GM21447 (cell line): ENCODE measurements around the gene S100A6.
"Not testable (repeated sequence)": the region's sequence is repeated elsewhere in the genome, so short reads cannot be mapped to it uniquely, and the experiment has no call there.

Experiments used
- ATAC-seq: cut with Tn5 transposase; IDR thresholded peaks from one replicate; pipeline ENCODE4 v1.9.1; 2021; ENCODE audit not compliant: unreplicated experiment

Gene S100A6

DNA sequence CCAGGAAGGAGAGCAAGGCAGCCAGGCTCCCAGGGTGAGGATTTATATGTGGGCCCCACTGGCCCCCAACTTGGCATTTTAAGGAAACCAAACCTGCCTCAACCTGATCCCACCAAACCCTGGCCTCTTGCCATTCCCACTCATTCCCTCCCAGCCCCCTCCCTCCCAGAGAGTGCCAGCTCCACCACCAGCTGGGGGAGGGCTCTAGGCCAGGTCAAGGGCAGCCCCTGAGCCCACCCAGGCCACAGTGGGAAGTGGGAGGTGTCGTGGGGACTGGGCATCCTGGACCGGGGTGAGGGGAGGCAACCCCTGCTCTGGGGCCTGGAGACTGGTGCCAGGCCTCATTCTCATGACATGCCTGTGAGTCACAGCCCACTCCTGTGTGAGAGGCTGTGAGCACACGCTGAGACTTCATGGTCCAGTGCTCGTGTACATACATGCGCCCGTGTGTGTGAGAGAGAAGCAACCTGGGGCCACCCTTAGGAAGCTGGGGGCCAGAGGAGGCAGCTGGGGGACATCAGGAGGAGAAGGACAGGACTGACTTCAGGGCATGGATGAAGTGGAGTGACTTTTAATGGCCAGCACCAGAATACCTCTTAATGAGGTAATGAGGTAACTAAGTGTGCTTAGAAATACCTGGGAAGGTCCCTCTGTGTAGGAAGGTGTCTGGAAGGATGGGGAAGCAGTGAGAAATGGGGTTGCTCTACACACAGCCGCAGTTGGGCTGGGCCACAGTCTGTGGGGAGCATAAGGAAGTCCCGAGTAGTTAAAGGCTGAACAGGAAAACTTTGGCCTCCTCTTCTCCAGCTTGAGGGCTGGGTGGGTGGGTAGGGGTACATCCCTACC, 30.0 kb upstream of the S100A6 start, which contains the start of gene S100A2:
Gene S100A2 (minus strand): TSS at position 316 of the 846 bp plus-strand sequence. CDS start 1,967 bp downstream, outside the sequence.
- ATAC-seq, result peak; percentile 42

DNA sequence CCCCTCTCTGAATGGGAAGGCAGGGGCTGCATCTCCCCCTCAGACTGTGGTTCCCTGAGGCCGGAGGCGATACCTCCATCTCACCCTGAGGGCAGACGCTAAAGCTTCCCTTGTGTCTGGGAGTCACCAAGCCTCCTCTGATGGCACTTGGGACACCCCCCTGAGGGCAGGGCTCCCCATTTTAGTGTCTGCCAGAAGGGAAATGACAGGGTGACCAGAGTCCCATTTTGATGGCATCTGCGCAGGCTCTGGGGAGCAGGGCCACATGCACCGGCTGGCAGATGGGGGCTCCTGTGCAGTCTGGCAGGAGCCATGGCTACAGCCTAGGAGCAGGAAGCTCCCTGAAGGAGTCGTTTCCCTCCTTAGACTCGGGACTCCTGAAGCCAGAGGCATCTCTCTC, 28.2 kb upstream of the S100A6 start:
- ATAC-seq, result no peak

DNA sequence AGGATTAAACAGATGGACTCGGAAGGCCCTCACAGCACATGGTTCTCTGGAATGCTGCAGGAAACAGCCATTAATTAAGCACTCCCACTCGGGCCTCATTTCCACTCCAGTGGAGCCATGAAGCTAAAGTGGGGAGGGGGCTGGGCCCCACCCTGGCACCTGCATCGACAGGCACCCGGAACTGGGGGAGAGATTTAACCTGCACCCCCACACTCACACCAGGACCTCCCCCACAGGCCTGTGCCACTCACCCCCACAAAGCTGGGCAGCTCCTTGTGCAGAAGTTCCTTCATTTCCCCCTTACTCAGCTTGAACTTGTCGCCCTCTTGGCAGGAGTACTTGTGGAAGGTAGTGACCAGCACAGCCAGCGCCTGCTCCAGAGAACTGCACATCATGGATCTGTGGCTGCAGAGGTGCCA, 27.7 kb upstream of the S100A6 start:
- no peak for ATAC-seq

DNA sequence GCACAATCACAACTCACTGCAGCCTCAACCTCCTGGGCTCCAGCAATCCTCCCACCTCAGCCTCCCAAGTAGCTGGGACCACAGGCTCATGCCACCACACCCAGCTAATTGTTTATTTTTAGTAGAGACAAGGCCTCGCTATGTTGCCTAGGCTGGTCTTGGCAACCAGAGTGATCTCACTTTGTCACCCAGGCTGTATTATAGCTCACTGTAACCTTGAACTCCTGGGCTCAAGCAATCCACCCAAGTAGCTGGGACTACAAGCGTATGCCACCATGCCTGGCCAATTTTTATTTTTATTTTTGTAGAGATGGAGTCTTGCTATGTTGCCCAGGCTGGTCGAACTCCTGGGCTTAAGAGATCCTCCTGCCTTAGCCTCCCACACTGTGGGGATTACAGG, 26.2 kb upstream of the S100A6 start:
- not testable (repeated sequence) for ATAC-seq

DNA sequence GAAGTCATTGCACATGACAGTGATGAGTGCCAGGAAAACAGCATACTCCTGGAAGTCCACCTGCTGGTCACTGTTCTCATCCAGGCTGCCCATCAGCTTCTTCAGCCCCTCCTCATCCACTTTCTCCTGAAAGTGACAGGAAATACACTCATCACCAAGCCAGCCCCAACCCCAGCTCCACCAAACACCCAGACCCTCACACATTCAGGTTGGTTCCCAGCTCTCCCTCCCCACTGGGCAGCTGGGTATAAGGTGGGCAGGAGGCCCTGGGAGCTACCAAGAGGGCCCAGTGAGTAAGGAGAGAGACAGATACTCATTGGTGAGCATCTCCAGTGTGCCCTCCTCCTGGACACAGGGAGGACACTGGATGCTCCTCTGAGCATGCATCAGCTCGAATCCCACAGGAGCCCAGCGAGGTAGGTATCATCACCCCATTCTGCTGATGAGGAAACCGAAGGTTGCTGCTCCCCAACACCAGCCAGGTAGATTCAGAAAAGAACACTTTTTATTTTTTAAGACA, 25.7 kb upstream of the S100A6 start:
- no peak for ATAC-seq

DNA sequence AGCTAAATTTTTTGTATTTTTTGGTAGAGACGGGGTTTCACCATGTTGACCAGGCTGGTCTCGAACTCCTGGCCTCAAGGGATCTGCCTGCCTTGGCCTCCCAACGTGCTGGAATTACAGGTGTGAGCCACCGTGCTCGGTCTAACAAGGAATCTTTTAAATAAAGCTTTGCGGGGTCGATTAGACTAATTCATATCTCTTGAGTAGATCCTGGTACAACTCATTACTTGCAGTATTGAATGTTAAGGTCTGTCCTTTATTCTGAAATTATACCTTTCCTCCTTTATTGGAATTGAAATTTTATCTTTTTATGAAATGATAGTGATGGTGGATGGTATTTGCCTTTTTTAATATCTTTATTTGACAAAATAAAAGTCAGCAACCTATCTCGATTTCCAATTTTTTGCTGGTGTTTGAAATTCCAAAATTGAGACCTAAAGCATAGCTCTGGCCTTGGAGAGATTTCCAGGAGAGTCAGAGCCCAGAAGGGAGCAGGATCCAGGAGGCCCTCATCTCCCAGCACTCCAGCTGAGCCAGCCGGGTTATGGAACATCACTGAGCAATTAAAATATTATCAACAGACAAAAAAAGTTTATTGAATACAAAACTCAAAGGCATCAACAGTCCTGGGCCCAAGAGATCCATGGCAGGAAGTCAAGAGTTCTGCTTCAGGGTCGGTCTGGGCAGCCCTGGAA, 25.1 kb upstream of the S100A6 start:
- ATAC-seq, result no peak

DNA sequence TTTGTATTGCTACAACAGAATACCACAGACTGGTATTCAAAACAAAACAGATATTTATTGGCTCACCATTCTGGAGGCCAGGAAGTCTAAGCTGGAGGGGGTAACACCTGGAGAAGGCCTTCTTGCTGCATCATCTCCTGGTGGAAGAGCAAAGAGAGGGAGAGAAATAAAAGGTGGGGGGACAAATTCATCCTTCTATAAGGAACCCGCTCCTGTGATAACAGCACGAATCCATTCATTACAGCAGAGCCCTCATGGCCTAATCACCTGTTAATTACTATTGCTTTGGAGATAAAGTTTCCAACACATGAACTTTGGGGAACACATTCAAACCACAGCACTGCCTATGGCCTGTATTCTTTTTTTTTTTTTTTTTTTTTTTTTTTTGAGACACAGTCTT, 24.4 kb upstream of the S100A6 start:
- no peak for ATAC-seq

DNA sequence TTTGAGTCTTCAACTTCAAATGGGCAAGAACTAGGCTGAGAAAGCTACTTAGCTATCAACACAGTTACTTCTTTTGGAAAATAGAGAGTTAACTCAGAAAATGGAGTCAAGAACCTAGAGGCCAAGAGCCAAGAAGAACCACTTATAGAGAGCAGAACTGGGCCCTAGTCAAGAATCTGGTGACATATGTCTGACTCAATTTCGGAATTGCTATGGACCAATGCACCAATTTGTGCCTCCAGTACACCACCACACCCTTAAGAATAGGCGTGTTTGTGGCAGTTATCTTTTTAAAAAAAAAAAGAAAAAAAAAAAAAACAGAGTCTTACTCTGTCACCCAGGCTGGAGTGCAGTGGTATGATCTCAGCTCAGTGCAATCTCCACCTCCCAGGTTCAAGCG, 22.1 kb upstream of the S100A6 start:
- ATAC-seq, result no peak

DNA sequence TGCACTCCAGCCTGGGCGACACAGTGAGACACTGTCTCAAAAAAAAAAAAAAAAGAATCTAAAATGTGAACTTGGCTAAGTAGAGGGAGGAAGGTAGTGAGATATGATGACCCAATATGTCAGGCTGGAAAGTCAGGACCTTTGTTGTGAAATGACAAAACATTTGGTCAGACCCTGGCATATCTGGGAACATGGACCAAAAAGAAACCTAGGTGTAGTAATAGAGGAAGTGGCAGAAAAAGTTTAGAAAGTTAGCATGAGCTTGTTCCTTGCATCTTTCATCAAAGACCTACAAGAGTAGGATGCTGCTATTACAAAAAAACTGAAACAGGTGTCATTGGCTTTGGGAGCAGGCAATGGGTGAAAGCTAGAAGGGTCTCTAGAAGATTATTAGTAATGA, 20.6 kb upstream of the S100A6 start:
- no peak for ATAC-seq

DNA sequence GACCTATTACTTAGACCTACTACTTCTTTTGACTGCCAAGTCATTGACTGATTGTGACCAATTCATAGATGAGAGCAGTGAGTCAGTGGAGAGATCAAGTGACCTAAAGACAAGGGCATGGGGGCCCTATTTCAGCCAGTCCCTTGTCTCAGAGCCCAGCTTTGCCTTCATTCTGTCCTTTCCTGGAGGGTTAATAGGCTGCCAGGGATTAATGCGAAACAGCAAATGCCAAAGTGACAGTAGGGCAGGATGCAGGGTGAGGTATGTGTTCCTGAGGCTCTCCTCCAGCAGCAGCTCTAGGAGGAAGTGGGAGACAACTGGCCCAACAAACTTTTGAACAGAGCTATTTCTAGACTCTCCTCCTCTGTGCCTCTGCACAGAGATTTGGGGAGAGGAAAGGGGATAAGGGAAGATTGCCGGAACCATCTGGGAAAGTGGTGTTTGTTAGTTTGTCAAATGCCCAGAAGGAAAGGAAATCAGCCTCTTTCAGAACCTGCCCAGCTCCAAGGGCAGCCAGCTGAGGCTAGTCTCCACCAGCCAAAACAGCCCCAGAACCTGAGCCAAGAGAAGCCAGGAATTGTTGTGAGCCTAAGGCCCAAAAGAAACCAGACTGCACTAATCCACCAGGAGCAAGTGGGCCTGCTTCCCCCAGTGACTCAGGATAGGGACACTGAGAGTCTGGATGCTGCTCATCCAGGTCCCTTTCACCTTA, 18.2 kb upstream of the S100A6 start:
- ATAC-seq, result no peak

DNA sequence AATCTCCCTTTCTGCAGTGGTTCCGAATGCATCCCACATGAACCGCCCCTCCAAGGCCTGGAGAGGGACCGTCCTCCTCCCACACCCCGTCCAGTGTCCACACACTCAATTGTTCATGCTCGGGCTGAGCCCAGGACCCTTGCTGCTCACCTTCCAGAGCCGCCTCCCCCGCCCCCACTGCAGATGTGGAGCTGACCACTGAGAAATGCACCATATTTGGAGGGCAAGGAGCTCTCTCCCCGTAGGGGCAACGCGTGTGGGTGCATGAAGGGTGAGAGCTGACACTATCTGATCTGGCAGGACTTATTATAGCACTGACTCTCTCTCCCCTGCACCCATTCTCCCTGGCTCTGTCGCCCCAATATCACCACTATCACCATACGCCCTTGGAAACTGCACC, 17.3 kb upstream of the S100A6 start:
- no peak for ATAC-seq

DNA sequence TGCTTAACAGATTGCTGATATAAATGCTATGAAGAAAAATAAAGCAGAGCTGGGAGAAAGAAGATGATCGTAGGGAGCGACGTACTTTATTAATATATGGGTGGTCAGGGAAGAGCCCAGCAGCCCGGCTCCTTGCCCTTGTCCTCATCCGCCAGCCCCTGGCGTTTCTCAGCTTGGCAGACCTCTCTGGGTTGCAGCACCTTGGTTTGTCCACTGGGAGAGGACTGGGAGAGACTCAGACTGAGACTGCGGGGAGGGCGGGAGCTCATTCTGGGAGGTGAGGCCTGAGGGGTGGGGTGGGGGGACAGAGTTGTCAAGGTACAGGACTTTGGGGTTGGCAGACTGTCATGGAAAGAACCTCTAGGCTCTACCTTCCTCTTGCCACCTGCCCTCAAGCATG, 16.5 kb upstream of the S100A6 start:
- no peak for ATAC-seq

DNA sequence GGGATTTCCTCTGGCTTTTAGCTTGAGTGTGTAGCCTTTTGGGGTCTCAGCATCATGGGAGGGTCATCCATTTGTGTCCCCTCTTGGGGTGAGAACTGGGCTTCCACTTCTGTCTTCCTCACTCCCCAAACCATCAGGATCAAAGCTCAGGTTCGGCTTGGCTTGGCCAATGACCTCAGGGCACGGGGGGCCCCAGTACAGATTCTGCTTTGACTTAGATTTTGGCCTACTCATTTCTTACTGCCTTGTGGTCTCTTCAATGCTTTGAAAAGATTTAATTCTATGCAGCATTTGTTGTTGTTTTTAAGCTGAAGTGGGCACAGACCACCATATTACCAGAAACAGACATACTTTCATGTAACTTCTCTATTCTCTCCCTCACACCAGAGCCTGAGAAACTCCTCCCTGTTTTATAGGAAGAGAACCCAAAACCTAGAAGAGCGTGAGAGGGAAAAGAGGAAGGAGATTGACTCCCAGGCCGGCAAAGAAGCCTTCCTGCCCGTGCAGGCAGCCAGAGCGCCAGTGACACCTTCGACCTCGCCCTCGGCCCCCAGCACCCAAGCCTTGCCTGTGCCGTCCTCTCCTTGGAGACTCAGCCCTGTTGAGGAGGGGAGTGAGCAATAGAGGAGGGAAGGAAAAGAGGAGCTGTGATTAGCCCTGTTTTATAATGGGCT, 15.2 kb upstream of the S100A6 start:
- ATAC-seq, result no peak

DNA sequence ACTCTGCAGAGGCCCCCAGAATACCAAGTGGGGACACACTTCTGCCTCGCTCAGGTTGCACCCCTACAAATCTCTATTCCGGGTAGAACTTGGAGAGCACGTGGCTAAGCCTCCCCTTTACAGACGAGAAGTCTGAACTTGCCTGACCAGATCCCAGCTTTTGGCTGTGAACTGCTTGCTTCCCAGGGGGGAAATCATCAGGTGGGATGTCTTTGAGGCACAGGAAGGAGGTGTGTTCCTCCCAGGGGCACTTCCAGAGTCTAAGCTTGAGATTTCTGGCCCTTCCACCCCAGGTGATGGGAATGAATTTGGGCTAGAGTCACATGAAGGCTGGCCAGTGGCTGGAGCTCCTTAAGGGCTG, 14.6 kb upstream of the S100A6 start:
- no peak for ATAC-seq

DNA sequence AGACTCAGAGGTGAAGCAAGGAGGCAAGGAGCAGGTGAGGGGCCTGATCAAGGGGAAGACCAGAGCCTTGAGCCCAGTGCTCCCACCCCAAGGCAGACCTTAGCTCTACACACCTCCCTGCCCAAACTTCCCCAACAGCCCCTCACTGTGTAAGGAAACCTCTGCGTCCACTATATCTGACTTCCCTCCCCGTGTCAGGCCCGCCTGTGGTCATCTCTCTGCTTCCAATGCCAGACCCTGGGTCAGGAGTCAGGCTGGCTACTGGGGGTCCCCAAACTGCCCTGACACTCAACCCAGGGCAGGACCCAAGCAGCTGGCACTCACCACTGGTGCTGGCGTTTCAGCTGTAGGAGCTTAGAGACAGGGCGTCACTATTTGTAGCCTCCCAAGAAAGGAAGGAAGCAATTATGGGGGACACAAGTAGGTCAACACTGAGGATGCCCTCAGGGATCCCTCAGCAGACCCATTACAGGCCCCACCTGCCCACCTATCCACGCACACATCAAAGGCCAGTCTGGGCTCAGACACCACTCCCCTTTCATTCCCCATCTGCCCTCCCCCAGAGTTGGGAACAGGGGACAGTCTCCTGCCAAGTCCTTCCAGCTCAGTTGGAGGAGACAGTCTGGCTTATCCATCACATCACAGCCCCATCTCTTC, 14.1 kb upstream of the S100A6 start:
- no peak for ATAC-seq

DNA sequence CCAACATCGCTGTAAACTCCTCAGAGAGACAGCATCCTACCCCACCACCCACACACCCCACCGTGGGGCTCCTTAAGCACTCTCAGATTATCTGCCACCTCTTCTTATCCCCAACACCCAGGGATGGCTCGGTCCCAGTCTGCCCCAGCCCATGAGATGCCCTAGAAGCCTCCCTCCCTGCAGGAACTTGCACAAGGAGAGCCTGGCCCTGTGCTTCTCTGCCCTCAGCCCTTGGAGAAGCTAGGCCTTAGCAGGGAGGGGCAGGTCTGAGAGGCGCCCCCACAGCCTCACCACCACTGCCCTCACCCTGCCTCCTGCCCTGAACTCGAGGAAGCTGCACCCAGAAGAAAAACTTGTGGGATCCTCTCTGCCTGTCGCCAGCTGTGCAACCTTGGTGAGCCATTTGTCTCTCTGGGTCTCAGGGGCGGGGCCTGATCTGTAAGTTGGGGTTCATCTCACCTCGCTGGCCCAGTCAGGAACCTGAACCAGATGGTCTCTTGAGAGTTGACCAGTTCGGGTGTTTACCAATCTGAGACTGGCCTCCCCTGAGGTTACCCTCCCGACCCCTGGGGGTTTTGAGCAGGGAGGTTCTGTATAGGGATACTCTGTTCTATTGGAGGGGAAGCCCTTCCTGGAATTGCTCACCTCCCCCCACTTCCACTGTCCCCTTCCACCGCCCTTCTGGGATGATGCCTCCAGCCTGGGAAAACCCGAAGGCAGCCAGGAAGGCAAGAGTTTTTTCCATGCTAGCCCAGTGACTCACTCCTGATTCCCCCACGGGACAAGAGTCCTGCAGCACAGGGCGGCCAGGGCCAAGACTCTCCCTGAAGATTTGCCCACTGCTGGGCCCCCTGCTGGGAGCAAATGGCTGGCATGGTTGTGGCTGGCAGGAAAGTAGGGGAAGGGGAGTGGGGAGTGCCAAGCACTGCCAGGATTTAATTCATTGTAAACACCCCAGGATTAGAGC, 13.2 kb upstream of the S100A6 start, which contains the start of gene S100A3:
Gene S100A3 (minus strand): TSS at position 537 of the 967 bp plus-strand sequence. CDS start 773 bp downstream, outside the sequence.
- no peak for ATAC-seq

DNA sequence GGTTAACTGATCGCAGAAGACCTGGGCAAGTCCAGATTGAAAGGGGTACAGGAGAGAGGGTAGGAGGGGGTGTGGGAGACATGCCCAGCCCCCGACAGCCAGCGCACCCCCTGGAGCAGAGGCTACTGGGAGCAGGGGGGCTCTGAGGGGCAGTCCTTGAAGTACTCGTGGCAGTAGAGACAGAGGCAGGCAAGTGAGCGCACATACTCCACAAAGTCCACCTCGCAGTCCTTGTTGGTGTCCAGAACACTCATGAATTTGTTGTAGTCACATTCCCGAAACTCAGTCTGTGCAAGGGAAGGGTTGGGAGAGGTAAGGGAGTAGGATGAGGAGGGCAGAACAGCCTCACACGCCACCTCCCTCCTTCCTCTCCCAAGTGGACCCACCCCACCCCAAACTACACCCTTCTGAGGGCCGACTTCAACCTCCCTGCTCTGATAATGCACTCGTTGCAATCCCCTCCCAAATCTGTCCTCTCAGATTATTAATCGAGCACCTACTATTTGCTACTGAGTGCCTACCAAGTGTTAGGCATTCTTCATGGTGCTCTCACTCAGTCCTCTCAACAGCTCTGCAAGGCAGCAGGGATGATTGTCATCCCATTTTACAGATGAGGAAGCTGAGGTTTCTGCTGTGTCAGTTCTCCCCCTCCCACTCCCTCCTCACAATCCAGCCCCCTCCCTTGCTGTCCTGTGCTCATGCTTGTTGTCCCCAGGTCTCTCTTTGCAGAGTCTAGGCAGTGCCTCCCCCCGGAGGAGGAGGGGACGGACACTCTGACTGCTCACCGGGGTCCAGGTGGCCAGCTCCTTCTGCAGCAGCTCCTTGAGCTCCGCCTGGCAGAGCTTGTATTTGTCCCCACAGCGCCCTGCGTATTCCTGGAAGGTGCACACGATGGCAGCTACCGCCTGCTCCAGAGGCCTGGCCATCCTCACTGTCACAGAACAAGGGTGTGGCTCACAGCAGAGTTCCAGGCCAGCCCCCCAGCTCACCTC, 12.1 kb upstream of the S100A6 start:
- no peak for ATAC-seq
